Thyroid gland (tissue), 4 donors: Measurements from ENCODE around the gene UBE2E2.

Source experiments
- CTCF ChIP-seq, 6 experiments: fragments of 200-600 bp in 3 of 6; fragments of 450-650 bp in 3 of 6; sonication (generic) in 3 of 6; IDR thresholded peaks; one replicate each; pipeline ENCODE4 v1.5.1; 2016 to 2019; ENCODE audit warnings: antibody characterized with exemption in 6 of 6, mild to moderate bottlenecking in 2 of 6, inconsistent platforms in 1 of 6, moderate library complexity in 1 of 6
- POLR2A ChIP-seq, 2 donors: fragments of 450-650 bp; IDR thresholded peaks; one replicate each; pipeline ENCODE4 v1.6.1; 2017; ENCODE audit warnings: antibody characterized with exemption in 2 of 2, mild to moderate bottlenecking in 2 of 2, moderate library complexity in 1 of 2

GRCh38 chr3:23294770-23295387, 91.8 kb downstream of the UBE2E2 start:
- TF ChIP-seq CTCF (IDR thresholded peaks at IDR 0.05) (no peak), POLR2A (IDR thresholded peaks at IDR 0.05) (no peak)
